Fibroblast of villous mesenchyme (primary cell): ENCODE results near the gene LGR6. TPM values are rescaled to one million over a fixed set of nuclear protein-coding genes. Genes with fewer than 3 reads are reported as not detected.

Experiments
- DNase-seq: peaks from one replicate; pipeline ENCODE4 v3.0.0-alpha.2; 2010; ENCODE audit warnings: low read depth
- H3K4me3 ChIP-seq: 2 replicates; pipeline ENCODE4 v1.5.1; 2011; ENCODE audit warnings: low read depth, mild to moderate bottlenecking, low read length
- CTCF ChIP-seq: IDR thresholded peaks from 2 replicates; pipeline ENCODE4 v1.5.1; 2012; ENCODE audit warnings: low read depth, mild to moderate bottlenecking, low read length; ENCODE audit not compliant: insufficient read depth
- total RNA-seq: library from RNA; depleted of rRNA; stranded (reverse); fragments of >200 nt; gene quantifications from 2 replicates; pipeline ENCODE4 v1.2.3, GENCODE V29; 2012

The LGR6 gene
- total RNA-seq, 1 donor, result not detected

- TF ChIP-seq CTCF, result no peak
- no peak for DNase-seq
- no peak overlapping the region for H3K4me3 ChIP-seq
Measured at GRCh38 chr1:202210385-202210784, 16.8 kb downstream of the LGR6 start.

- DNase-seq, result no peak
- no peak overlapping the region for H3K4me3 ChIP-seq
- no peak for TF ChIP-seq CTCF
Measured at GRCh38 chr1:202210969-202211368, 17.4 kb downstream of the LGR6 start.

- no peak overlapping the region for H3K4me3 ChIP-seq
- no peak for TF ChIP-seq CTCF
- no peak for DNase-seq
Measured at GRCh38 chr1:202212787-202213186, 19.2 kb downstream of the LGR6 start.

DNA sequence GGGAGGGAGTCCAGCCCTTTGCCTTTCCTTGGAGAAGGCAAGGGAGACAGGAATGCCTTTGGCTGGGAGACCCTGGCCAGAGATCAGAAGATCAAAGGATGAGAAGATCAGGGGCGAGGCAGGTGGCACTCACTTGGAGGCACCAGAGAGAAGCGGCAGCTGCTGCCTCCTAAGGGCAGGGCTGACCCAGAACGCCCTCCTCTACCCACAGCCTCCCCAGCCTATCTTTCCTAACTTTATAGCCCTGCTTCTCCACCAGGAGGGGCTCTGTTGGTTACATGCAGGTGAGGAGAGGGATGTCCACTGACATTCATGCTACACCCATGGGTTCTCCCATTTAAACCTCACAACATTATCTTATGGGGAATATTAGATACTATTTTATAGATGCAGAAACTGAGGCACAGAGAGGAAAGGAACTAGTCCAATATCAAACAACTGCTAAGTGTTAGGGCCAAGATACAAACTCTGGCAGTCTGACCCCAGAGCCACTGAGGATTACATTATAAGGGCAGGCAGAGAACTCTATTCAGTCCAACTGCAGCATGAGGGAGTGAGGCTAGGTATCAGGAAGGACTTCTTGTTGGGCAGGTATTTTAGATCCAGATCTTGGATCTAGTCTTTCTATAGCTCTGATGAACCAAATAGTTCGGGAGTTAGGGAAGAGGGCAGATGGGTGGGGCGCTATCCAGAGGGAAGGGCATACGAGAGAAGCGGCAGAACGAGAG lies 19.9 kb downstream of the LGR6 start:
- H3K4me3 ChIP-seq, result no peak overlapping the region
- TF ChIP-seq CTCF, result peak; percentile 25
- DNase-seq, result no peak

DNA sequence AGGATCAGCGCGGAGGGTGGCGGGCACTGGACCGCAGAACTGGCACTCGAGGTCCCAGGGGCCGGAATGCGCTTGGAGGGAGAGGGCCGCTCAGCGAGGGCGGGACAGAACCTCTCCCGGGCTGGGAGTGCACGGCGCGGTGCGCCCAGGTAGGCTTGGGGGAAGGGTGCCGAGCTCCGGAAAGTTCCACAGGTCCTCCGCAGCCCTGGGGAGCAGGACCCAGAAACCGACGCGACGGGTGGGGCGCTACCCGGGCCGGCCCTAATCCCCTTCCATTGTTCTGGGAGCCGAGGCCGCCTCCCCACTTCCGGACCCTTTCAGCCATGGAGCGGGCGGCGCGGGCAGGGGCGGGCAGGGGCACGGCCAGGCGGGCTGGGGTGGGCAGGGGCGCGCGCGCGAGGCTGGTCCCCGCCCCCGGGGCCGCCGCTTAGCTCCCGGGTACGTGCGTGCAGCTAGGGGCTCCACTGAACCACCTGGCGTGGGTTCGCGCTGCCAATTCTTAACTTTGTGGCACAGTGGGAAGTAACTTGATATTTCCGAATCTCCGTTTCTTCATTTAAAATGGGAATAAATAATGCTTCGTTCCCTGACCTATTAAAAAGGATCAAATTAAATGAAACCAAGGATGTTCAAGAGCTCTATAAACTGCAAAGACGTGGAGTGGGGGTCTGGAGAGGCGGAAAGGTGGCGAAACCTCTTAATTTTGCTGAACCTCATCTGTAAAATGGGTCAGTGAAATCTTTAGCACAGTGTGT lies 20.7 kb downstream of the LGR6 start:
- no peak for DNase-seq
- no peak for TF ChIP-seq CTCF
- H3K4me3 ChIP-seq, result no peak overlapping the region

DNA sequence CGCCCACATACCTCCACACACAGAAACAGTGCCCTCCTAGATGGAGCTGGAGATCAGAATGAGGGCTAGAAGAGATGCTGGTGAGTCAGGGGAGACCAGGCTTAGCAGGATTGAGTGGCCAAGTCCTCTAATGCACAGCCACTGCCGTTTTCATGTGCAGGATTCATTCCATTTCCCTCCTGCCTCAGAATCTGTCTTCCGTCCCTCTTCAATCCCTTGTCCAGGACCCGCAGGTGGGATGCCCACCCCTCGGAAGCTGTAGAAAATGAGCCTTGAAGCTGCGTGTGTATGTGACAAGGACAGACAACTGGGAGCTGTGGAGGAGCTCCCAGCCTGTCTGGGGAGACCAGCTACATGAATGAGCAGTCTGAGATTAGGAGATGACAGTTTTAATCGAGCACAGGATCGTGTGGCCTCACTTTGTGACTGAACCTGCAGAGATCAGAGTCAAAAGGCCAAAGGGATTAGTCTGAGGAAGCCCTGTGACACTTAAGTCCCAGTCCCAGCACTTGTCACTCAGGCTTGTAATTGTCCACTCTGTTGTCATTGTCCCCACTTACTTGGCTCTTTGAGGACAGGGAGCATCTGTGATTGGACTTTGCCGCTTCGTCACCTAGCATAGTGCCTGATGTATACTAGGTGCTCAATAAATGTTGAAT lies 22.0 kb downstream of the LGR6 start:
- no peak for TF ChIP-seq CTCF
- DNase-seq, result no peak
- no peak overlapping the region for H3K4me3 ChIP-seq
